NCI-H2107 treated with DMSO at 0.1 percent for 48 hours (cell line): Measurements from ENCODE around the gene MACIR.

ENCODE experiments used
- DNase-seq: peaks from one replicate; lab custom pipeline; 2025; ENCODE audit not compliant: unreplicated experiment; lab: John Stamatoyannopoulos, UW

Gene MACIR

DNA sequence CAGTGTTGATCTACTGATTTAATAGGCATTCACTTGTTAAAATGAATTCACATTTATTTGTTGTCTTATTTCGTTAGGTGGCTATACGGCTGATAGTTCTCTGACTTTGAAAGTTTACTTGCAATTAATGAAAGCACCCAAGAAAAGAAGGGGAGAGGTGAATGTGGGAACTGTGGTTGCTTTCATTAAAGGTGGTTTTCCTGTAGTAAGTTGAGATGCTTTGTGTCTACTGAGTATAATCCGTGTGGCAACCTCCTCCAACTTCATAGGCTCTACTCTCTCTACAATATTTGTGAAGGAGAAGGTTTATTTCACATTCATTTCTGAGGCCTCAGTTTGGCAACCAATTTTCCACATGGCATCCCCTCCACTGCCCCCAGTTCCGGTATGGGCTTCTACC, 12.8 kb upstream of the MACIR start:
- no peak for DNase-seq

DNA sequence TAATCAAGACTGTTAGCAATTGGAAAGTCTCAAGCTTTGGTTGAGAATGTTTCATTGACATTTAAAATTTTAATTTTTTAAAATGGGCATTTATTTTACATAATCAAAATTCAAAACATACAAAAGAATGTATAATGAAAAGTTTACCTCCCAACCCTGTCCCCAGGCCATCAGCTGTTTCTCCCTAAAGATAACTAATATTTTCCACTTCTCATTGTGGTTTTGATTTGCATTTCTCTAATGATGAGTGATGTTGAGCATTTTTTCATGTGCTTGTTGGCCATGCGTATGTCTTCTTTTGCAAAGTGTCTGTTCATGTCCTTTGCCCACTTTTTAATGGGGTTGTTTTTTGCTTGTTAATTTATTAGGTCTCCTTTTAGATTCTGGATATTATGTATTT, 11.4 kb upstream of the MACIR start:
- DNase-seq, result no peak

DNA sequence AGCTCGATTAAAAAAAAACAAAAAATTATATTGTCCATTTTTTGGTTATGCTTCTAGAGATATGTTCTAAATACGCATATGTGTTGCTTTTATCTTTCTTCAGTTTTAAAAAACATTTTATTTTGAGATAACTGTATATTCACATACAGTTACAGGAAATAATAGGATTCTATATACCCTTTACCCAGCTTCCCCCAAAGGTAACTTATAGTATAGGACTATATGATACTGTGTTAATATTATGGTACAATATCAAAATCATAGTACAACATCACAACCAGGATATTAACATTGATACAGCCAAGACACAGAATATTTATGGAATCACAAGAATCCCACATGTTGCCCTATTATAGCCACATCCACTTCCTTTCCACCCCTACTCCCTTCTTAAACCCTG, 9.5 kb upstream of the MACIR start:
- DNase-seq, result no peak

DNA sequence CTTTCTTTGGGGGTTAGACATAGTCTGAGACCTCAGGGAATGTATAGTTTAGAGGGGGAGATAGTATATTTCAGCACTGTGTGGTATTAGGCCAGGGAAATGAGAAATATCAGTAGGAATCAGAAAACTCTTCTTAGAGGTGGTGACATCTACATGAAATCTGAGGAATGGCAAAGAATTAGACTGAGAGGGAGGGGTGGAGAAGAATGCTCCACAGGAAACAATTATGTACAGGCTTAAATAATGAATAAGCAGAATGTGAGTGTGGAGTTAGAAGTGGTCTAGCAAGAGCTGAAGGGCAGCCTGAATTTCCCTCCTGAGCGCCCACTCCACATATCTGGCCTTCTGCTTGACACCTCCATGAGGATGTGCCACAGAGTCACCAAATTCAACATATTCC, 3.6 kb upstream of the MACIR start:
- no peak for DNase-seq

DNA sequence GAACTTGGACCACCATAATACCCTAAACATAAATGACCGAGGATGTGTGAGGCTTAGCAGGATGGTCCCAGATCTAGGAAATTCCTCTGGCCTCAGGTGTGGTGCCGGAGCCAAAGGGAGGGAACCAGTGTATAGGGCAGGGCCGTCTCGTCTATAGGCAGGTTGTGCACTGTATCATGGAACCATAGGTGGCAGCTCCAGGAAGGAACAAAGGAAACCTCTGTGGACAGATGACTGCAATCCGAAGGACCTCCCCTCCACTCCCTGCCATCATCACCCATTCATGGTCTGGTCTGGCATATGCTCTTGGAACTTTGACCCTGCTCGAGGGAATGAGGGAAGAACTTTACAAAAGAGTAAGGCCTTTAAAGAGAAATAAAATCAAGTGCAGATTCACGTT, 2.9 kb upstream of the MACIR start:
- DNase-seq, result no peak

DNA sequence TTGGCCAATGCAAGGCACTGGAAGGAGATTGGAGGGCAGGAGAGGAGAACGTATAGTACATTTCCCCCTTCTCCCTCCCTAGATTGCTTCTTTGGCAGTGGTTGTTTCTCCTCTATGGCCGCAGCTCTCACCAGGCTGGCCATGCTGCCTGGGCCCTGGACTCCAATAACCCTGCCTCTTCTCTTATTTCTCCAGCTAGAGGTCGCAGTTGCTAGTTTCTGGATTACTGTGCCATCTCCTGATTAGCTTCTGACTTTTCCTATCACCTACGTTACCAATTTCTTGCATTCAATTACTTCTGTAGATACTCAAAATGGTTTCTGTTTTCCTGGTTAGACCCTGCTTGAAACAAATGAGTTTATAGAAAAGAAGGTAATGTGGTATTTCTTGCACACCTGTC, 2.4 kb upstream of the MACIR start:
- no peak for DNase-seq

DNA sequence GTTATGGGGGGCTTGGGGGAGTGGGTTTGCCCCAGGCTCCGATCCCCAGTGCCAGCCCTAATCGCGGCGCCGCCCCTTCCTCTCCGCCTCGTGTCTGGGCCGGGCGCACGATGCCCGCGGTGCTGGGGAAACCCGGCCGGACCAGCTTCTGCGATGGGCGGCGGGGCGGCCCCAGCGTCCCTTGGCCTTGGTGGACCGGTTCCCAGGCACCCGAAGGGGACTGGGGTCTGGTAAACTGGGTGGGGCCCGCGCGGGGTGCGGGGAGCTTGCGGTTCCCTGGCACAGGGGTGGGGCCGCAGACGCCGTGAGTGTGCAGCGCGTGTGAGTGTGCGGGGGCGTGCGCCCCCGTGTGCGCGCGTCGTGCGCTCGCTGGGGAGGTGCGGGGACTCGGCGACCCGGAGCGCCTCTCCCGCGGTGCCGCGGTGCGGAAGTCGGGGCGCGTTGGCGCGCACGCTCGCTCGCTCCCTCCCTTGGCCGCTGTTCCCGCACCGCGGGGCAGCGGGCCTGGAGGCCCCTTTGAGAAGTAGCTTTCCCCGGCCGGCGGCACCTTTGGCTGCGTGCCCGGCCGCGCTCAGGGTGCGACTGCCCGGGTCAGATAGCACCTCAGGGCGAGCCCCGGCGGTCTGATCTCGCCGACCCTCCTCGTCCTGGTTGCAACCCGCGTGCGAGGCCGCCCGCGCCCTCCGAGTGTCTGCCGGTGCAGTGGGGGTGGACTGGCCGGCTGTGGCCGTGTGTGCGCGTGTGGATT, 568 bp downstream of the MACIR start:
- DNase-seq, result peak; percentile 38

DNA sequence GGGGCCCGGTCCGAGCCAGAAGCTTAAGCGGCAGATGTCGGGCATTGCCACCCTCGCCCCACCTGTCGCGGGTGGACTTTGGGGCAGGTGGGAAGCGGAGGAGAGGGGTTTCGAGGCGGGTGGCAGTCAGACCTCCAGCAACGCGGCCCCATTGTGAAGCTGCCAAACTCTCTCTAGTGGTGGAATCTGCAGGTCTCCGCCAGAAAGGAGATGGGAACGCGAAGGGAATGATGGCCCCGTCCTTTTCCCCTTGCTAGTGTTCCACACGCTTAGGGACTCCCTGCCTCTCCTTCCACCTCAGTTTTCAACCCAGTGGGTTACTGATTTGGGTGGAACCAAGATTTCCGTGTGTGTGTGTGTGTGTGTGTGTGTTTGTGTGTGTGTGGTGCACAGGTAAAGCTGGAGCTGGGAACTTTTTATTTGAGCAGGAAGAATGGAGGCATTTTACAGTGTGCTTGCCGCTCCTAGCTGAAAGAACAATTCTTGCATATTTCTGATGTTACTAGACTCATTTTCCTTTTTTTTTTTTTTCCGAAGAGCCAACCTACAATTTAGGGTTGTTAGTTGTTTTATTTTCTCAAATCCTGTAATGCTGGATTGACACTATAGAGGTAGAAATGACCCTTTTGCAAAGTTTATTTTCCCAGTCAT, 1.3 kb downstream of the MACIR start:
- peak; percentile 38 for DNase-seq

DNA sequence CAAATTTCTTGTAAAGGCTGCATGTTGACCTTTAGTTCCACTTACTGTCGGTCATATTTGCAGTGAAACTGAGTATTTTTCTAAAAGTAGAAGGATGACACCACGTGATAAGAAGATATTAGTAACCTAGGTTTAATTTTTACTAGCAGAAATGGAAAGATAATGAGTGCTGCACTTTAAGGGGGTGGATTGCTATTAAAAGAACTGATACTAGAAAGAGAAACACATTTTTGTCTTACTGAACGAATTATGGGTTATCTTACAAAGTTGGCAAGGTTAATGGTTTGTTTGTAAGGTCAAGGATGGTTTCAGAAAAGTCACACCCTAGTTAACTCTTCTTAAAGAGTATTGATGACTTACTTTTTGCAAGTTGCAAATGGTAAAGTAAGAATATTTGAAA, 2.4 kb downstream of the MACIR start:
- DNase-seq, result no peak

DNA sequence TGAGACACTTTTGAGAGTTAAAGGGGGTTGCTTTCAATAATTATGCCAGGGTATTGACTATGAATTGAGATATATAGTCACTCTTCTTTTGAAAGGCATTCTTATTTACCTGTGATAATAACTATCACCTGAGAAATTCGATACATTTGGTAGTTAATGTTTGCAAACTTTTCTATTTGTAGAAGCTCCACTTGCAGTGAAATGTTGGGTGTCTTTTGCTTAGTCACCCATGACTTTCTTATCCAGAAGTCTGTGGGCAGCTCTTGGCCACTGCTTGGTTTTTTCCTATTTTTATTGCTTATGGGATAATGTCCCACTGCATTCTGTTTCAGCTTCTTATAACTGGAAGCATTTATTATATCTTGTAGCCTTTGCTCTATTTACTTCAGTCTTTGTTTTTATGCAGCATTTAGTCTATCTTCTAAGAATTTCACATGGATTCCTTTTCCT, 3.9 kb downstream of the MACIR start:
- no peak for DNase-seq

DNA sequence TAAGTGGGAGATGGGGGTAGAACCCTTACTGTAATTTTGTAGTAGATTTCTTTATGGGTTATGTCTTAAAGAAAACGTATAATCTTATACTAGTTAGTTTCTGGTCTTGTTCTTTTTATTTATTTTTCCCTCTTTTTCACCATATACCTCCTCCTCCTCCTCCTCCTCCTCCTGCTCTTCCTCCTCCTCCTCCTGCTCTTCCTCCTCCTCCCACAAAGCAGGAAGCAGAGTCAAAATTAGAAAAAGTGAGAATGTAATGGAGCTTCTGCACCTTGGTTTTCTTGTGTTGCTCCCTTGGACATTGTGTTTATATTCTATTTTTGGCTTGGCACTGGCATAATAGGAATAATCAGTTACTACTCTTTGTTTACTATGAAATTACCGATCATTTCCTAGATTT, 4.5 kb downstream of the MACIR start:
- DNase-seq, result no peak

DNA sequence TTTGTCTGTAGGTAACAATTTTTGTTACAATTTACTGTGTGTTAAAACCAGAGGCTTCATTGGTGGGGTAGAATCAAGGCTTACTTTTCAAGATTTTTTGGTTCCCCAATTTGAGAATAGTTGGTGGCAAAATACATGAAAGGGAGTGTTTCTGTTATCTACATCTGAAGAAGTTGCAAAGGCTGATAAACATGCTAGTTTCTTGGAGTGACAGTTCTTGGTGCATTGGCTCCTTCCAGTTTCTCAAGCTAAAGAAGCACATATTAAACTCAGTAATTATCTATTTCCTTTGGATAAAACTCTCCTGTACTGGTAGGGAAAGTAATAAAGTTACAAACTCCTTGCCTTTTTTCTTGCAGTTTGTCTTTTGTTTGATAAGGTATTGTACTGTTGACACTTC, 5.9 kb downstream of the MACIR start:
- DNase-seq, result no peak

DNA sequence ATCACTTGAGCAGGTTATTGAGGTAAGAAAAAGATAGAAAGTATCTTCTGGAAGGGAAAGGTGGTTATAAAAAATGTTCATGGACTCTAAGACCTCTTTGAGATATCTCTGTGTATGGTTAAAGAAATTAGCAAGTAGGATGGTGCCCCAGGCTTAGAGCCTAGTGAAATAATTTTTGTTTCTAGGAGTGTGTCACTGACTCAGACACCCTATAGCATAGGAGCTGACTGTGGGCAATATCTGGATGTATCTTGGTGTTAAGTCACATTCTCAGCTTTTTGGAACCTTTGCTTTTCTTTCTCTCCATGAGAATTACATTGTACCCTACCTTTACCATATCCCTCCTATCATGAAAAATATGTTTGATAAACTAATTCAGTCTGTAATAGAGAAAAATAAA, 12.0 kb downstream of the MACIR start:
- no peak for DNase-seq

DNA sequence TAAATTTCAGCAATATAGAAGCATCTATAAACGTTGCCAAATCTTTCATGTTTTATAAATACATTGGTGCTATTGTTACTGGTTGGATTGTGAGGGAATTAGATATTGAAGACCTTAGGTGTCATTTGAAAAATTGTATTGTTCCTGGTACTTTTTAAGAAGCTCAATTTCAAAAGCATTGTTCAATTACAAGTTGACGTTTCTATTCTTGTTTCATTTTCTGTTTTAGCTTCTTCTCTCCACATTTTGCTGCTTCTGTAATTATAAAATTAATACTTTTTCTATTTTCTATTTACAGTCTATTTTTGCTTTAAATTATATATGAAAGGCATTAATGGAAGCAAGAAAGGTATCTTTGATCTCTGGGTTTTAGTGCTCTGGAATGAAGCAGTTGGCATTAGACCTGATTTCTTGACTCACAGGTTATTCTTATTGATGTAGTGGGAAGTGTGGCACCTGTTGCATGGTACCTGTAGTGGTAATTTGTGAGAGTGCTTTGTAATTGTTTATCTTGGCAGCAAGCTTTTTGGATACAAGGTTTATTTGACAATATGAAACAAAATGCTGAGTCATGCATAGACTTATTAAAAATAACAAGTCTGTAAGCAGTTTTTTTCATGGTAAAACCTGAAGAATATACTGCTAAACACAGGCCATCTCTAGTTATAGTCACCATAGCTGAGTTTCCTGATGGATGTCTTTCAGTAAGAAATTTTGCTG, 13.2 kb downstream of the MACIR start:
- DNase-seq, result no peak

DNA sequence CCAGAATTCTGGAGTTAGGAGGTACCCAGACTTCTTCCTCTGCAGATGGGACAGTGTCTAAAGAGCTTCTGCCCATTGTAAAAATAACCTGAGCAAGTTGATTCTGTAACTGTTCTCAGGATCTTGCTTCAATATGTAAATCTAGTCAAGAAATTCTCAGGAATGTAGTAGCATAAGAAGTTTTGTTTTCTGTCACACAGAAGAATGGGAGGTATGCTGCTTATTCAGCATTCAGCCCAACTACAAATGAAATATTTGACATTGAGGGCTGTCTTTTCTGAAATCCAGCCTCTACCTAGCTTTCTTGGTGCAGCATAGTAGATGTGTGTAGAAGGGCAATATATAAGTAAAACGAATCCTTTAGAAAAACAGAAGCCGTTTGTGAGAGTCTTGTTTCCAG, 13.8 kb downstream of the MACIR start:
- no peak for DNase-seq

DNA sequence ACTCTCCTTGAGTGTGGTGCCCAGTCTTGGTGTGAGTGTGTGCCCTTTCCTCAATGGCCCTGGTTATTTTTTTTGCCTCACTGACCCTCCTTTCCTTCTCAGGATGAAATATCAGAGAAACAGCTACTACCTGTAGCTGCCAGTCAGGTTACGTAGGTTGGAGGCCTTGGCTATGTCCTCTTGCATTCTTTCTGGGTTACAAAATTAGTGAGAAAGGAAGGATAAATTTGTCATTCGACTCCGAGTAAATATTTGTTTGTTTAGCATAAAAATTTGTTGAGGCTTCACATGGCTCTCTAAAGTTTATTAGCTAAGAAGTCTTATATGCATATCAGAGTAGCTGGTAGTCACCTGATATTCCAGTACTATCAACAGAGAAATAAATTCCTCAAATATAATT, 15.4 kb downstream of the MACIR start:
- DNase-seq, result no peak

DNA sequence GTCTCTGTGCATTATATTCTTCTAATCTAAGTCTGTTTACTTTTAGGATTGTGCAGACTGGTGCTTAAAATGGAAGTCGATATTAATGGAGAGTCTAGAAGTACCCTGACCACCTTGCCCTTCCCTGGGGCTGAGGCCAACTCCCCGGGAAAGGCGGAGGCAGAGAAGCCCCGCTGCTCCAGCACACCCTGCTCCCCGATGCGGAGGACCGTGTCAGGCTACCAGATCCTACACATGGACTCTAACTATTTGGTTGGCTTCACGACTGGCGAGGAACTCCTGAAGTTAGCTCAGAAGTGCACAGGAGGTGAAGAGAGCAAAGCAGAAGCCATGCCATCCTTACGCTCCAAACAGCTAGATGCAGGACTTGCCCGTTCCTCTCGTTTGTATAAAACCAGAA, 17.3 kb downstream of the MACIR start:
- no peak for DNase-seq

DNA sequence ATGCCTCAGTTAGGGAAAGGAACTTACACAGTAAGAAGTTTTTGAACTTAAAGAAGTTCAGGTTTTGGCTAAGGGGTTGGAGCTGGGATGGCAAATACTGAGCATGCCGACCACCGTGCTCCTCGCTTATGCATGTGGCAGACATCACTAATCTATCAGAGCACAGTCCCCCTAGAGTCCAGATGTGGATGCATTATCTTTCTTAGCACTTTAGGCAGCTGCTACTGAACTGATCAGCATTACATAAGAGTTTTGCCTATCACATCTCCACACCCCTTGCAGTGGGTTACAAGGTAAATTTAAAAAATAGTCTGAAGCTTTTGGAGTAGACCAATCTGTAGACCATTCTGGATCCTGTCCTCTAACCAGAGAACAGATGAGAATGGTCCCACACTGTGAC, 22.4 kb downstream of the MACIR start:
- DNase-seq, result no peak

DNA sequence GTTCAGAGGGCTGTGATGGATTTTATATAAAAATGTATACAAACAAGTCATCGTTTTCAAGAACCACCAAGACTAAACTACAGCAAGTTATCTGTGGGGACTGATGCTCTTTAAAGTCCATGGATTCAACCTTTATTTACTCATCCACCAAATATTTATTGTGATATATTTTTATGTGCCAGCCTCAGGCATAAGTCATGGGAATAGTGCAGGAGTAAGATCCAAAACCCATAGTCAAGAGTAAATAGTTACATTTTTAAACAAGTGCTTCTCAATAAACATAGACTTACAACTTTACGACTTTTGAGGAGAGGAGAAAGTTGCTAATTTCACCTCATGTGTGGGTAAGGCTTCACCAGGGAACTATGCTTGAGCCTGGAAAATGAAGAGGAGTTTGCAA, 24.6 kb downstream of the MACIR start:
- no peak for DNase-seq

DNA sequence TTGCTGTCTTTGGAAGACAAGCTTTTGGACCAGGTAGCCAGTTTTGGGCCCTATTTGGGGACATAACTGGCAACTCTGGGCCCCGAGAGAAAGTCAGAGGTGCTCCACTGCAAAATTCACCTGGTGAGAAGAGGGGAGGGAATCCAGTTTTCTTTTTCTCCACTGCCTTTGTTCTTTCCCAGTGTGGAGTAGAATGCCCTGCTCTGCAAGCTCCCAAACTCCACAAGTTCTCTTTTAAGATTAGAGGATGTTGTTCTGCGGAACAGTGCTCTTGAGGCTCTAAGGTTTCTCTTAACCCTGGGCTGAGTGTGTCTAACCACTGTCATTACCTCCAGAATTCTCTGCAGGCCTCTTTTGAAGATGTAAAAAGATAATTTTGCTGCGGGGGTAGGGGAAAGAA, 25.3 kb downstream of the MACIR start:
- no peak for DNase-seq

DNA sequence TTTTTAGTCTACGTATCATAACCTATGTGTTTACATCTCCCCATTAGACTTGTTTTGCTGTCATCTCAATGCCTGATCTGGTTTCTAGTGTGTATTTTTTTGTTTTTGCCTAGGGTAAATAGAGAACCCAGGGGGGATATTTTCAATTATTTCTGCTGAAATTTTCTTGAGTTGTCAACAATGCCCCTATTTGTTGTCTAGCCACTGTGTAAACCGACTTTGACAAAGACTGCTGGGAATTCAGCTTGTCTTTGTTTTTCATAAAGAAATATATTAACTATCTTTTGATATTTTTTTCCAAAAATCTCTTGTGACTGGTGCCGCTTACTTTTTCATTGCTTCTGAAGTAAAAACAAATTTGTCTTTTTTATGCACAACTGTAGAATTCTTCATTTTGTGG, 28.1 kb downstream of the MACIR start:
- DNase-seq, result no peak

DNA sequence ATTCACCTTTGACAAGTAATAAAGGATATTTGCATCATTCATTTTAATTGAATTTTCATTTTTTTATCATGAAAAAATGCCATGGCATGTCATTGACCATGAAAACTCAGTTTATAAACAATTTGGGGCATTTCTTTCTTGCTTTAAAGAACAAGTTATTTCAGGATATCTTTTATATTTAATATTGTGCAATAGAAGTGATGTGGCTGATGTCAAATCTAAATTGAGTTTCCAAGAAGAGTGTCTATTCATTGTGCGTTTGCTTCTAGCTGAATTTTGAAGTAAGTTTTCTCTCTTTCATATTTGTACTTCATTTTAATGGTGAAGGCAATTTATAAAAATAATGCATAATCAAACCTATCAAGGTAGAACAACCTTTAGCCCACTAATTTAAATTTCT, 30.5 kb downstream of the MACIR start:
- no peak for DNase-seq
